ENCODE results near the gene CHCHD3. TPM values are rescaled to one million over a fixed set of nuclear protein-coding genes. Genes with fewer than 3 reads are reported as not detected.

The CHCHD3 gene
- total and polyA plus RNA-seq, 4 donors: 48.8 to 71.0 (median 58.7) TPM

- H3K9me3 ChIP-seq (ENCODE audit: control insufficient read depth, insufficient read depth, low read length): no peaks in the 10 kb centered on the region
- no peak overlapping the region for H3K4me3 ChIP-seq (ENCODE audit: low read depth, low read length)
- WGBS (ENCODE audit: insufficient coverage): 86% methylated on average over 1 of the region's 2 CpGs
- no peaks in the 10 kb centered on the region for H3K36me3 ChIP-seq (ENCODE audit: control insufficient read depth, insufficient read depth, low read length)
- DNase-seq (ENCODE audit: low read depth in 4 of 6, low spot score in 6 of 6): no peak
- H3K27me3 ChIP-seq (ENCODE audit: control insufficient read depth, insufficient read depth, low read length): no peaks in the 10 kb centered on the region
- no peaks in the 10 kb centered on the region for H3K4me1 ChIP-seq (ENCODE audit: control insufficient read depth, insufficient read depth, low read length)
- no peak overlapping the region for H3K27ac ChIP-seq (ENCODE audit: low read depth, low read length)
These were observed 125.3 kb downstream of the CHCHD3 start for GRCh38 chr7:132956556-132956955.

- H3K4me3 ChIP-seq (ENCODE audit: low read depth, low read length): no peak overlapping the region
- 80% methylated on average over 1 of the region's 2 CpGs for WGBS (ENCODE audit: insufficient coverage)
- no peaks in the 10 kb centered on the region for H3K36me3 ChIP-seq (ENCODE audit: control insufficient read depth, insufficient read depth, low read length)
- no peaks in the 10 kb centered on the region for H3K27me3 ChIP-seq (ENCODE audit: control insufficient read depth, insufficient read depth, low read length)
- no peak for DNase-seq (ENCODE audit: low read depth in 4 of 6, low spot score in 6 of 6)
- H3K27ac ChIP-seq (ENCODE audit: low read depth, low read length): no peak overlapping the region
- H3K4me1 ChIP-seq (ENCODE audit: control insufficient read depth, insufficient read depth, low read length): no peaks in the 10 kb centered on the region
- H3K9me3 ChIP-seq (ENCODE audit: control insufficient read depth, insufficient read depth, low read length): no peaks in the 10 kb centered on the region
These were observed 128.4 kb downstream of the CHCHD3 start for GRCh38 chr7:132953468-132953867.

- H3K27ac ChIP-seq (ENCODE audit: low read depth, low read length): no peak overlapping the region
- no peaks in the 10 kb centered on the region for H3K9me3 ChIP-seq (ENCODE audit: control insufficient read depth, insufficient read depth, low read length)
- WGBS (ENCODE audit: insufficient coverage): no CpG with 5 or more reads among the region's 1 CpG
- no peaks in the 10 kb centered on the region for H3K36me3 ChIP-seq (ENCODE audit: control insufficient read depth, insufficient read depth, low read length)
- no peak overlapping the region for H3K4me3 ChIP-seq (ENCODE audit: low read depth, low read length)
- no peaks in the 10 kb centered on the region for H3K4me1 ChIP-seq (ENCODE audit: control insufficient read depth, insufficient read depth, low read length)
- DNase-seq (ENCODE audit: low read depth in 4 of 6, low spot score in 6 of 6): peak in 1 of 6 donors; percentile 54
- H3K27me3 ChIP-seq (ENCODE audit: control insufficient read depth, insufficient read depth, low read length): no peaks in the 10 kb centered on the region
These were observed 131.2 kb downstream of the CHCHD3 start for GRCh38 chr7:132950725-132951124.

- H3K27me3 ChIP-seq (ENCODE audit: control insufficient read depth, insufficient read depth, low read length): no peaks in the 10 kb centered on the region
- no peaks in the 10 kb centered on the region for H3K9me3 ChIP-seq (ENCODE audit: control insufficient read depth, insufficient read depth, low read length)
- H3K4me1 ChIP-seq (ENCODE audit: control insufficient read depth, insufficient read depth, low read length): no peaks in the 10 kb centered on the region
- whole genome bisulfite sequencing (ENCODE audit: insufficient coverage): no CpG with 5 or more reads among the region's 1 CpG
- H3K36me3 ChIP-seq (ENCODE audit: control insufficient read depth, insufficient read depth, low read length): no peaks in the 10 kb centered on the region
- H3K27ac ChIP-seq (ENCODE audit: low read depth, low read length): no peak overlapping the region
- no peak for DNase-seq (ENCODE audit: low read depth in 4 of 6, low spot score in 6 of 6)
- no peak overlapping the region for H3K4me3 ChIP-seq (ENCODE audit: low read depth, low read length)
These were observed 134.9 kb downstream of the CHCHD3 start for GRCh38 chr7:132947011-132947410.

GRCh38 chr7:132944774-132945173 is 137.1 kb downstream of the CHCHD3 start:
- WGBS (ENCODE audit: insufficient coverage): no CpG with 5 or more reads among the region's 3 CpGs
- H3K9me3 ChIP-seq (ENCODE audit: control insufficient read depth, insufficient read depth, low read length): no peaks in the 10 kb centered on the region
- no peaks in the 10 kb centered on the region for H3K27me3 ChIP-seq (ENCODE audit: control insufficient read depth, insufficient read depth, low read length)
- DNase-seq (ENCODE audit: low read depth in 4 of 6, low spot score in 6 of 6): no peak
- no peak overlapping the region for H3K27ac ChIP-seq (ENCODE audit: low read depth, low read length)
- H3K4me3 ChIP-seq (ENCODE audit: low read depth, low read length): no peak overlapping the region
- H3K4me1 ChIP-seq (ENCODE audit: control insufficient read depth, insufficient read depth, low read length): no peaks in the 10 kb centered on the region
- no peaks in the 10 kb centered on the region for H3K36me3 ChIP-seq (ENCODE audit: control insufficient read depth, insufficient read depth, low read length)

- no peak for DNase-seq (ENCODE audit: low read depth in 4 of 6, low spot score in 6 of 6)
- Histone ChIP-seq H3K9me3 (ENCODE audit: control insufficient read depth, insufficient read depth, low read length) (no peaks in the 10 kb centered on the region), H3K27ac (ENCODE audit: low read depth, low read length) (no peak overlapping the region), H3K27me3 (ENCODE audit: control insufficient read depth, insufficient read depth, low read length) (no peaks in the 10 kb centered on the region), H3K4me1 (ENCODE audit: control insufficient read depth, insufficient read depth, low read length) (no peaks in the 10 kb centered on the region), H3K36me3 (ENCODE audit: control insufficient read depth, insufficient read depth, low read length) (no peaks in the 10 kb centered on the region), H3K4me3 (ENCODE audit: low read depth, low read length) (no peak overlapping the region)
- no CpG with 5 or more reads among the region's 1 CpG for WGBS (ENCODE audit: insufficient coverage)
These were observed 138.2 kb downstream of the CHCHD3 start for GRCh38 chr7:132943645-132944044.

- peak in 1 of 6 donors; percentile 31 for DNase-seq (ENCODE audit: low read depth in 4 of 6, low spot score in 6 of 6)
- no peaks in the 10 kb centered on the region for H3K9me3 ChIP-seq (ENCODE audit: control insufficient read depth, insufficient read depth, low read length)
- H3K27me3 ChIP-seq (ENCODE audit: control insufficient read depth, insufficient read depth, low read length): no peaks in the 10 kb centered on the region
- H3K4me3 ChIP-seq (ENCODE audit: low read depth, low read length): no peak overlapping the region
- H3K36me3 ChIP-seq (ENCODE audit: control insufficient read depth, insufficient read depth, low read length): no peaks in the 10 kb centered on the region
- no CpG with 5 or more reads among the region's 1 CpG for WGBS (ENCODE audit: insufficient coverage)
- H3K4me1 ChIP-seq (ENCODE audit: control insufficient read depth, insufficient read depth, low read length): no peaks in the 10 kb centered on the region
- H3K27ac ChIP-seq (ENCODE audit: low read depth, low read length): no peak overlapping the region
These were observed 139.2 kb downstream of the CHCHD3 start for GRCh38 chr7:132942701-132943100.

GRCh38 chr7:132941905-132942304 is 140.0 kb downstream of the CHCHD3 start:
- no peak overlapping the region for H3K27ac ChIP-seq (ENCODE audit: low read depth, low read length)
- H3K36me3 ChIP-seq (ENCODE audit: control insufficient read depth, insufficient read depth, low read length): no peaks in the 10 kb centered on the region
- DNase-seq (ENCODE audit: low read depth in 4 of 6, low spot score in 6 of 6): no peak
- no peaks in the 10 kb centered on the region for H3K27me3 ChIP-seq (ENCODE audit: control insufficient read depth, insufficient read depth, low read length)
- H3K4me1 ChIP-seq (ENCODE audit: control insufficient read depth, insufficient read depth, low read length): no peaks in the 10 kb centered on the region
- H3K9me3 ChIP-seq (ENCODE audit: control insufficient read depth, insufficient read depth, low read length): no peaks in the 10 kb centered on the region
- H3K4me3 ChIP-seq (ENCODE audit: low read depth, low read length): no peak overlapping the region
- no CpG with 5 or more reads among the region's 4 CpGs for WGBS (ENCODE audit: insufficient coverage)

GRCh38 chr7:132941428-132941827 is 140.5 kb downstream of the CHCHD3 start:
- no peak overlapping the region for H3K4me3 ChIP-seq (ENCODE audit: low read depth, low read length)
- H3K27me3 ChIP-seq (ENCODE audit: control insufficient read depth, insufficient read depth, low read length): no peaks in the 10 kb centered on the region
- no peaks in the 10 kb centered on the region for H3K9me3 ChIP-seq (ENCODE audit: control insufficient read depth, insufficient read depth, low read length)
- DNase-seq (ENCODE audit: low read depth in 4 of 6, low spot score in 6 of 6): no peak
- no peak overlapping the region for H3K27ac ChIP-seq (ENCODE audit: low read depth, low read length)
- no peaks in the 10 kb centered on the region for H3K4me1 ChIP-seq (ENCODE audit: control insufficient read depth, insufficient read depth, low read length)
- 100% methylated on average over 2 of the region's 4 CpGs for WGBS (ENCODE audit: insufficient coverage)
- H3K36me3 ChIP-seq (ENCODE audit: control insufficient read depth, insufficient read depth, low read length): no peaks in the 10 kb centered on the region

- peak in 1 of 6 donors; percentile 85 for DNase-seq (ENCODE audit: low read depth in 4 of 6, low spot score in 6 of 6)
- no peak overlapping the region for H3K4me3 ChIP-seq (ENCODE audit: low read depth, low read length)
These were observed 141.8 kb downstream of the CHCHD3 start for GRCh38 chr7:132940084-132940483.

More at GRCh38 chr7:132940084-132940483, 141.8 kb downstream of the CHCHD3 start:
- Histone ChIP-seq H3K4me1 (ENCODE audit: control insufficient read depth, insufficient read depth, low read length) (no peaks in the 10 kb centered on the region), H3K36me3 (ENCODE audit: control insufficient read depth, insufficient read depth, low read length) (no peaks in the 10 kb centered on the region), H3K27ac (ENCODE audit: low read depth, low read length) (no peak overlapping the region), H3K9me3 (ENCODE audit: control insufficient read depth, insufficient read depth, low read length) (no peaks in the 10 kb centered on the region), H3K27me3 (ENCODE audit: control insufficient read depth, insufficient read depth, low read length) (no peaks in the 10 kb centered on the region)

Data from spinal cord (tissue), 10 donors.